Islet of Langerhans (tissue), 1 donor: ENCODE measurements around the gene CCL19.
A peak's percentile ranks its signal among the peaks of the same experiment; 100 is the strongest.
"Not testable (repeated sequence)": the region's sequence is repeated elsewhere in the genome, so short reads cannot be mapped to it uniquely, and the experiment has no call there.

Source experiments
- FAIRE-seq: peaks from one replicate; lab custom pipeline; 2011; peaks lifted over from hg19 to GRCh38; lab: Jason Lieb, UNC

Gene CCL19

DNA sequence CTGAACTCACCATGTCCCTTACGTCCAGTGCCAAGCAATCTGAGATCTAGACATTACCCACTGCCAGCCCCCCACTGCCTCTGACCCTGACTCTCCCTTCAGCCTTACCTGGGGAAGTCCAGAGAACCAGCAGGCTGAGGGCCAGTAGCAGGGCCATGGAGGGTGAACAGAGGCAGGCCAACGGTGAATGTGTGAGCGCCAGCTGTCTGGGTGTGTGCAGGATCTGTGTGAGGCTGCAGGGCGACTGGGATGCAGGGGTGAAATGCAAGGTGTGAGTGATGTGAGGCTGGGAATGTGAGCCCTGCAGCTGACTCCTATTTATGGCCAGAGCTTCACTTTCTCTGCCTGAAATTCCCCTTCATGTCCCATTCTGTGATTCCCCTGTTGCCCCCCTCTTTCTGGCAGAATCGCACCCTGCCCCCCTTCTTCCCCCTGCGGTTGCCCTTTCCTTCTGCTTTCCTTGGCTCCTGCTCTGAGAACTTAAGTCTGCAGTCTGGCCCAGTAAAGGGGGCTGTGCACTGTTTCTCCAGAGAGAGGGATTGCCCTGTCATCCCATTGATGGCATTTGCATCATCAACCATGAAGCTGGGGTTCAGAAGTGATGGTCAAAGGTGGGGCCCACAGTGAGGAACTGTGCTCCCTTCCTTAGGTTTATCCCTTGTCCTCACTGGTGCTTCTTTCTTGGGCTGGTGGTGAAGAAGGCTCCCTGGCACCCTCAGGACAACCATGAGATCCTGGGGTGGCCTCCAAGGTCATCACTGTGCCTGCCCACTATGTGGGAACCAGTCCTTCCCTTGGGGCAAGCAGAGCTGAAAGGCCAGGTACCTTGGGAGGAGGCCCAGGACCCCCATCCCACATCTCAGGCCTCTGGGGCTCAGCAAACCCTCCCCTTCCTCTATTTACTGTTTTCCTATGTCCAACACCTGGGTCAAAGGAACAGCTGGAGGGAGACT, at the start of gene CCL19:
TSS of gene CCL19 (minus strand) at position 294 of the 953 bp plus-strand sequence. CDS start at position 157, 137 bp downstream.
- no peak for FAIRE-seq

DNA sequence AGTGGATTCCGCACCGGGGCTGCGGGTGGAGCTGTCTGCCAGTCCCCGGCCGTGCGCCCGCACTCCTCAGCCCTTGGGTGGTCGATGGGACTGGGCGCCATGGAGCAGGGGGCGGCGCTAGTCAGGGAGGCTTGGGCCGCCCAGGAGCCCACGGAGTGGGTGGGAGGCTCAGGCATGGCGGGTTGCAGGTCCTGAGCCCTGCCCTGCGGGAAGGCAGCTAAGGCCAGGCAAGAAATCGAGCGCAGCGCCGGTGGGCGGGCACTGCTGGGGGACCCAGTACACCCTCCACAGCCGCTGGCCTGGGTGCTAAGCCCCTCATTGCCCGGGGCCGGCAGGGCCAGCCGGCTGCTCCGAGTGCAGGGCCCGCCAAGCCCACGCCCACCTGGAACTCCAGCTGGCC, 49.1 kb upstream of the CCL19 start:
- not testable (repeated sequence) for FAIRE-seq

GRCh38 chr9:34737677-34738260, 46.7 kb upstream of the CCL19 start:
- no peak for FAIRE-seq

DNA sequence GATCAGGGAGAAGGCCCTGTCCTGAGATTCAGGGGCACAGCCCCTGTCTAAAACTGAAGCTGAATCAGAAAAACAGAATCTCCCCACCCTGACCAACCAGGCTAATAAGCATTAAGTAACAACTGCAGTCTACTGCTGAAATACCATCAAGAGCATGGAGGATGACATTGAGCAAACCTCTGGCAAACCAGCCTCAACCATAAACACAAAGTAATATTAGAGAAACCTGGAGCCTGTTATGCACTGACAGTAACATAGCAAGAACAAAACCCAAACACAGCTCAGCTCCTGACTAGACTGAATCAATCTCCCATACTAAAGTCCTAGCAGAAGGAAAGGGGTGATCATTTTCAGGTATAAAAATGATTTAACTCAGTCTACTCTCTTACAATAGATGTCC, 43.6 kb upstream of the CCL19 start:
- no peak for FAIRE-seq

DNA sequence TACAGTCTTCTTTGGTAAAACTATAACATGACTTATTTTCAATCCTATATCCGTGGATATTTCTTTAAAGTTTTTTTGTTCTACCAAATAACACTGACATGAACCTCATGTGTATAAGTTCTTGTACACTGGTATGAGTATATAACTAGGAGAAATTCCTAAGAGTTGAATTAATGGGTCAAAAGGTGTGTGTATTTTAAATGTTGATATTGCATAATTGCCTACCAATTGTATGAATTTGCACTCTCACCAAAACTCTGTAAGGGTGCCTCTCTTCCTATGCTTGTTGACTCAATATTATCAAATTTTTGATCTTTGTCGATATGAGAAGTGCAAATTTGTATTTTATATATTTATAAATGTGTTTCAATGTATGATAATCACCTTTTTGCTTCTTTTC, 41.8 kb upstream of the CCL19 start:
- no peak for FAIRE-seq

GRCh38 chr9:34732478-34732877, 41.4 kb upstream of the CCL19 start:
- no peak for FAIRE-seq

- no peak for FAIRE-seq
Measured at GRCh38 chr9:34723141-34723540, 32.1 kb upstream of the CCL19 start.

DNA sequence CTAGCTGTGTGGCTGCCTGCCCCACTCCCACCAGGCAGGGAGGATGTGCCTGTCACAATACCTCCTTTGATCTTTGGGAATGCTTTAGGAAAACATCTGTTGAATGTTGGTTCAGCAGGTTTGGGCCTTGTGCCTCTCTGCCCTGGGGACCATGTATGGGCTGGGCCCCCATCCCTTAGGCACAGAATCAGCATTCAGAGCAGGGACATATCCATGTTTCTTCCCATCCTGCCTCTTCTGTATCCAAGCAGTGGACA, 28.6 kb upstream of the CCL19 start:
- not testable (repeated sequence) for FAIRE-seq

- no peak for FAIRE-seq
Measured at GRCh38 chr9:34719021-34719768, 28.1 kb upstream of the CCL19 start.

DNA sequence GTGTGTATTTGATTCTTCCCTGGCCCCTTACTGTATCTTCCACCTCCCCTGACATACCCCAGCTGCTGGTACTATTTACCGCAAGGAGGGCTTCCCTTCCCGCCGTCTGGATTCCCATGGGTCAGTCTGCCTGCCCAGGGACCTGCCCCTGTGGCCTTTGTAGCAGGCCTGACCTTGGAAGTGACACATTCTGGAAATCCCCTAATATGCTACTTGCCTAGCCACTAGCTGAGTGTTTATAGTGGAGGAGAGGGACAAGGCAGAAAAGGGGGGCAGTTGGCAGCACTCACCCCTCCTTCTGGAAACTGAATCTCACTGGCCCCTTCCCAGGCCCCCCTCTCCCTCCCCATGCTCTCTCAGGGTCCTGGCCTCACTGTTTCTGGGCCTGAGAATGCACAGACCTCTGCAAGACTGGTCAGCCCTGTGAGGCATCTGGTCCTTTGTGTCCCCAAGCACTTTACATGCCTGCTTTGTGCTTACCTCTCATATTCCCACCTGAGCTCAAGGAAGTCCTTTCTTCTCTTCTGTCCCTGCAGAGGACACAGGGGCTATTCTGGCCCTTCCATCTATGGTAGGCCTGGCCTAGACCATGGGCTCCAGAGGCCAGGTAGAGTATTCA, 27.0 kb upstream of the CCL19 start:
- FAIRE-seq: no peak

GRCh38 chr9:34716711-34717110, 25.6 kb upstream of the CCL19 start:
- FAIRE-seq: no peak

GRCh38 chr9:34715639-34716215, 24.7 kb upstream of the CCL19 start:
- no peak for FAIRE-seq

GRCh38 chr9:34714007-34714406, 22.9 kb upstream of the CCL19 start:
- no peak for FAIRE-seq

DNA sequence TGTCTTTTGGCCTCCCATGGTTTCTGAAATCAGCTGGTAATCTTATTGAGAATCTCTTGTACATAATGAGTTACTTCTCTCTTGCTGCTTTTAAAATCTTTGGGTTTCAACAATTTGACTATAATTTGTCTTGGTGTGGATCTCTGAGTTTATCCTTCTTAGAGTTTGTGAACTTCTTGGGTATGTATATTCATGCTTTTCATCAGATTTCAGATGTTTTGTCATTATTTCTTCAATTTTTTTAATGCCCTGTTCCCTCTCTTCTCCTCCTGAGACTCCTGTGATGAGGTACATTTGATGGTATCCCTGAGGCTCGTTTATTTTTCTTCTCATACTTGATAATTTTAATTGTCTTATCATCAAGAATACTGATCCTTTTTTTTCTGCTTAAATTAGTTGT, 21.1 kb upstream of the CCL19 start:
- FAIRE-seq: peak; percentile 74

GRCh38 chr9:34710023-34710422, 18.9 kb upstream of the CCL19 start, which contains the start of gene CCL21:
Gene CCL21 (minus strand): TSS chr9:34710136. CDS start chr9:34710066, 70 bp downstream.
- FAIRE-seq: no peak

- no peak for FAIRE-seq
Measured at GRCh38 chr9:34709196-34709978, 18.3 kb upstream of the CCL19 start.

DNA sequence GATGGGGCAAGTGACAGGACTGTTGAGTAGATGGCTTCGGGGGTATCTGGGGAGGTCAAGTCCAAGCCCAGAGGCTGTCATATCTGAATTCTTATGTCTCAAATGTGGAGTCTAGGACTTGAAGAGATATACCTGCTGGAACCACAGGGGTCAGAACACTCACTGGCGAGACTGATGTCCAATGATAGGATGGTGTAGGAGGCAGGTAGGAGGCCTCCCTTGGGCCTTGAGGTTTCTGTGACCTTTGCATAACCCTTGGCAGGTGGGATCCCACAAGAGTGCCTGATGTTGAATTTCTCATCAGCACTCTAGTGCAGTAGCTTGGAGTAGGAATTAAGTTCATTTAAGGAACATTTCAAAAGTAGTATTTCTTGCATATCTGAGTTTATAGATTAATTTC, 16.1 kb upstream of the CCL19 start:
- FAIRE-seq: no peak

DNA sequence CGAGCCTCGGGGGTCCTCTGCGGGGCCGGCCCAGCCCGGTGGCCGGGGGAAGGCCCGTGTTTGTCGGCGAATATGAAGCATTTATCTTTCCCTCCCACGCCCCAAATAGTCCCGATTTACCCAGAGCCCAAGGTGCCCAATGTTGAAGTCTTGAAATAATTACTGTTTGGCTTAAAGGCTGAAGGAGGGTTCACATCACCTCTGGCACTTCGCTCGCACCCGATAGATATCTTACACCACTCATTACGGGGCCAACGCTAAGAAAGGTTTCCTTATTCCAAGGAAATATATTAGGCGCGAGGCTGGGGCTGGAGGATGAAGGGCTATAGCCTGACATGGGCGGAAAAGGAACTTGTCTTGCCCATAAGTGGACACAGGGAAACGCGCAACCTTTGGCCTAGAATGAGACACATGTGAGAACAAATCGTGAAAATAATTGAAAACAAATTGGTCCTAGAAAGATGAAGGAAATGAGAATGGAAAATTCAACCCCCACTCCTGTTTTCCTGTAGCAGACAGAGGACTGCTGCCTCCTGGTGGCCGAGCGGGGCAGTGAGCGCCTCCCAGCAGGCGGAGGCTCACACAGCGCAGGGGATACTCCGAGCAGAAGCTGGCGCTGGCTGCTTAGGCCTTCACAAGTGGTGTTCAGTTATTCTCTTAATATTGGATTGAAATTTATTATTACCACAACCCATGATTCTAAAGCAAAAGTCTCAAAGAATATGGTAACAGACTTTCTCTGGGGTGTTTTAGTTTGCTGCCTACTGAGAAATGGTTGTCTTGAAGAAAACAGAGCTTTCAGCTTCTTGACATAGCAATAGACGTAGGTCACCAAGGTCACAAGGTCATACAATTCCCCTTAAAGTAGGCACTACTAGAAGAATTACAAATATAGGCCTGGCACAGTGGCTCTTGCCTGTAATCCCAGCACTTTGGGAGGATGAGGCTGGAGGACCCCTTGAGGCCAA, 11.0 kb upstream of the CCL19 start:
- no peak for FAIRE-seq

GRCh38 chr9:34701023-34701768, 10.1 kb upstream of the CCL19 start:
- FAIRE-seq: no peak

DNA sequence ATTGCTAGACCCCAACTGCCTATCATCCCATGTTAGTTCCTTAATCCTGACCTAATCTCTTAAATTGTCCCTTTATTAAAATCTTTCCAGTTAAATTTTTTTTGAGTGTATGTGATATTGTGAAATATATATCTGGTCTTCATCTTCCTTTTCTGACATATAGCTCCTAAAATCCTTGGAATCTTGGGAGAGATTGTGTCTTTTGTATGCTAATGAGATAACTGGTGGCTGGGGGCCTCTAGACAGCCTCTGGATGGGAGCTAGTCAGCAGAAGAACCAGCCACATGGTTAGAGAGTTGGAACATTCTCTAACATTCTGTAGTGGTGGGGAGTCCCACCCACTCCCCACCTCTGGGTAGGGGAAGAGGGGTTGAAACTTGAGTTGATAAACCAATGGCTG, 3.7 kb upstream of the CCL19 start:
- no peak for FAIRE-seq
